H1 (cell line): ENCODE measurements around the gene JAG1.

ENCODE experiments used
- CTCF ChIP-seq, 3 experiments: IDR thresholded peaks; 1 replicate in 2 of 3; 2 replicates in 1 of 3; pipeline versions ENCODE4 v1.5.1 to v1.6.1; 2011; ENCODE audit warnings: low read length in 3 of 3, mild to moderate bottlenecking in 3 of 3, inconsistent platforms in 2 of 3, low read depth in 1 of 3, moderate library complexity in 1 of 3; ENCODE audit not compliant: insufficient read depth in 1 of 3; ENCODE audit errors: control extremely low read depth in 1 of 3
- EP300 ChIP-seq, 2 experiments: IDR thresholded peaks; 1 replicate in 1 of 2; 2 replicates in 1 of 2; pipeline ENCODE4 v1.6.1; 2011 to 2012; ENCODE audit warnings: low read depth in 2 of 2, low read length in 2 of 2, mild to moderate bottlenecking in 2 of 2, borderline replicate concordance in 1 of 2, inconsistent platforms in 1 of 2, moderate library complexity in 1 of 2
- GABPA ChIP-seq: IDR thresholded peaks from 2 replicates; pipeline ENCODE4 v1.6.1; 2011; ENCODE audit warnings: mild to moderate bottlenecking, low read length, moderate library complexity, borderline replicate concordance; ENCODE audit not compliant: insufficient read depth
- MAFK ChIP-seq: IDR thresholded peaks from 2 replicates; pipeline ENCODE4 v1.6.1; 2012; ENCODE audit warnings: low read depth, mild to moderate bottlenecking, improper control_type of control experiment, low read length
- POLR2A ChIP-seq, 2 experiments: IDR thresholded peaks; 1 replicate in 1 of 2; 2 replicates in 1 of 2; pipeline ENCODE4 v1.6.1; 2011; ENCODE audit warnings: low read depth in 2 of 2, low read length in 2 of 2, mild to moderate bottlenecking in 2 of 2; ENCODE audit errors: control extremely low read depth in 1 of 2
- POLR2AphosphoS5 ChIP-seq: IDR thresholded peaks from 2 replicates; pipeline ENCODE4 v1.6.1; 2011; ENCODE audit warnings: low read depth, low read length
- TAF1 ChIP-seq: IDR thresholded peaks from 2 replicates; pipeline ENCODE4 v1.6.1; 2011; ENCODE audit warnings: mild to moderate bottlenecking, low read depth, low read length
- USF2 ChIP-seq: IDR thresholded peaks from 2 replicates; pipeline ENCODE4 v1.6.1; 2011; ENCODE audit warnings: low read length, improper control_type of control experiment
- ZNF274 ChIP-seq: IDR thresholded peaks from 2 replicates; pipeline ENCODE4 v1.7.0; 2012; ENCODE audit warnings: low read length, borderline replicate concordance; ENCODE audit errors: extremely low read depth

- TF ChIP-seq USF2 (no peak), CTCF (IDR thresholded peaks at IDR 0.05; ENCODE audit: control extremely low read depth in 1 of 3, insufficient read depth in 1 of 3, low read depth in 1 of 3, low read length in 3 of 3) (no peak), ZNF274 (no peak), MAFK (no peak), EP300 (IDR thresholded peaks at IDR 0.05; ENCODE audit: borderline replicate concordance in 1 of 2, low read depth in 2 of 2, low read length in 2 of 2) (no peak), GABPA (no peak), TAF1 (no peak), POLR2AphosphoS5 (no peak), POLR2A (IDR thresholded peaks at IDR 0.05; ENCODE audit: control extremely low read depth in 1 of 2, low read depth in 2 of 2, low read length in 2 of 2) (no peak)
These were observed 37.4 kb downstream of the JAG1 start for GRCh38 chr20:10636326-10636818.
